IPS-NIHi11 (cell line): ENCODE measurements around the gene FBXO7.
"Not testable (repeated sequence)": the region's sequence is repeated elsewhere in the genome, so short reads cannot be mapped to it uniquely, and the experiment has no call there.

Experiments
- DNase-seq: peaks from one replicate; pipeline ENCODE4 v3.0.0; 2012; ENCODE audit warnings: mixed read lengths, low spot score

The FBXO7 gene

GRCh38 chr22:32474635-32475467, at the start of gene FBXO7:
TSS of gene FBXO7 (plus strand) at chr22:32474811. CDS start at chr22:32475003, 192 bp downstream.
- DNase-seq: peak; percentile 94

GRCh38 chr22:32426881-32427280, 47.7 kb upstream of the FBXO7 start:
- DNase-seq: no peak

GRCh38 chr22:32430352-32430751, 44.3 kb upstream of the FBXO7 start:
- no peak for DNase-seq

- peak; percentile 28 for DNase-seq
Observed at GRCh38 chr22:32444068-32444467, 30.5 kb upstream of the FBXO7 start.

- no peak for DNase-seq
Observed at GRCh38 chr22:32446321-32446720, 28.3 kb upstream of the FBXO7 start.

- DNase-seq: no peak
Observed at GRCh38 chr22:32448980-32449379, 25.6 kb upstream of the FBXO7 start.

GRCh38 chr22:32457031-32457430, 17.6 kb upstream of the FBXO7 start:
- no peak for DNase-seq

GRCh38 chr22:32462452-32462851, 12.2 kb upstream of the FBXO7 start:
- no peak for DNase-seq

- no peak for DNase-seq
Observed at GRCh38 chr22:32465661-32466060, 8.9 kb upstream of the FBXO7 start.

- DNase-seq: no peak
Observed at GRCh38 chr22:32466496-32466895, 8.1 kb upstream of the FBXO7 start.

- no peak for DNase-seq
Observed at GRCh38 chr22:32469799-32470212, 4.8 kb upstream of the FBXO7 start.

GRCh38 chr22:32473388-32473952, 1.1 kb upstream of the FBXO7 start:
- DNase-seq: peak; percentile 41

- no peak for DNase-seq
Observed at GRCh38 chr22:32475468-32476010, 928 bp downstream of the FBXO7 start.

GRCh38 chr22:32476281-32477195, 1.9 kb downstream of the FBXO7 start:
- DNase-seq: no peak

GRCh38 chr22:32477596-32477995, 3.0 kb downstream of the FBXO7 start:
- no peak for DNase-seq

GRCh38 chr22:32478552-32478951, 3.9 kb downstream of the FBXO7 start:
- not testable (repeated sequence) for DNase-seq

- DNase-seq: no peak
Observed at GRCh38 chr22:32478994-32479393, 4.4 kb downstream of the FBXO7 start.

- no peak for DNase-seq
Observed at GRCh38 chr22:32480238-32480637, 5.6 kb downstream of the FBXO7 start.

- no peak for DNase-seq
Observed at GRCh38 chr22:32482708-32483107, 8.1 kb downstream of the FBXO7 start.

GRCh38 chr22:32486656-32487390, 12.2 kb downstream of the FBXO7 start:
- no peak for DNase-seq

- DNase-seq: no peak
Observed at GRCh38 chr22:32487461-32487860, 12.8 kb downstream of the FBXO7 start.

GRCh38 chr22:32489377-32489776, 14.8 kb downstream of the FBXO7 start:
- DNase-seq: no peak
